SK-N-MC (cell line): Measurements from ENCODE around the gene MAP1S.

ENCODE experiments used
- EZH2 ChIP-seq: fragments of 200-600 bp; sonication (generic); IDR thresholded peaks from one replicate; pipeline ENCODE4 v1.6.1; 2017; ENCODE audit warnings: antibody characterized with exemption
- FOXP2 ChIP-seq: optimal IDR thresholded peaks from 2 replicates; pipeline ENCODE3; 2011; ENCODE audit warnings: mild to moderate bottlenecking, moderate library complexity; ENCODE audit not compliant: insufficient read depth; ENCODE audit errors: extremely low read length, control extremely low read depth
- POLR2AphosphoS5 ChIP-seq: IDR thresholded peaks from 2 replicates; pipeline ENCODE4 v1.6.1; 2012; ENCODE audit warnings: mild to moderate bottlenecking, low read depth, low read length, borderline replicate concordance

GRCh38 chr19:17677002-17677401 lies 42.3 kb upstream of the MAP1S start:
- TF ChIP-seq EZH2 (no peak), POLR2AphosphoS5 (no peak), FOXP2 (no peak)
